H1 (cell line): ENCODE data around the gene TMEM17. TPM values are rescaled to one million over a fixed set of nuclear protein-coding genes. Genes with fewer than 3 reads are reported as not detected.

Experiments used
- CTCF ChIA-PET: fragments of 300-600 bp; sonication (Branson Sonifier 250); formaldehyde crosslinking; loops from one replicate; lab custom pipeline; 2021; ENCODE audit not compliant: partially characterized antibody; lab: Charles Lee
- POLR2A ChIA-PET: fragments of 300-600 bp; sonication (Branson Sonifier 250); formaldehyde crosslinking; loops from one replicate; lab custom pipeline; 2021; ENCODE audit warnings: inconsistent platforms; ENCODE audit not compliant: partially characterized antibody; lab: Charles Lee
- DNase-seq, 2 experiments: peaks; one replicate each; pipeline versions ENCODE4 v3.0.0 to v3.0.0-alpha.2; 2010 to 2022; ENCODE audit warnings: low spot score in 2 of 2, low read depth in 1 of 2, mixed read lengths in 1 of 2
- FAIRE-seq: peaks from 2 replicates; lab custom pipeline; 2011; peaks lifted over from hg19 to GRCh38; lab: Jason Lieb, UNC
- H2AFZ ChIP-seq: 2 replicates; pipeline ENCODE4 v1.8.1; 2012; ENCODE audit warnings: low read length, inconsistent platforms
- H2AK5ac ChIP-seq: 2 replicates; pipeline ENCODE4 v1.6.1; 2013; ENCODE audit warnings: low read depth, low read length
- H2BK120ac ChIP-seq: replicated peaks from 2 replicates; pipeline ENCODE3; 2013; ENCODE audit warnings: low read depth, low read length, inconsistent platforms
- H2BK12ac ChIP-seq: 2 replicates; pipeline ENCODE4 v1.6.1; 2013; ENCODE audit warnings: low read depth, low read length
- H2BK15ac ChIP-seq: 2 replicates; pipeline ENCODE4 v1.6.1; 2013; ENCODE audit warnings: low read length
- H2BK20ac ChIP-seq: 2 replicates; pipeline ENCODE4 v1.6.1; 2013; ENCODE audit warnings: low read length
- H2BK5ac ChIP-seq: 2 replicates; pipeline ENCODE4 v1.6.1; 2013; ENCODE audit warnings: low read depth, low read length
- H3K14ac ChIP-seq: 2 replicates; pipeline ENCODE4 v1.6.1; 2013; ENCODE audit warnings: inconsistent platforms; ENCODE audit not compliant: insufficient read length
- H3K18ac ChIP-seq: 2 replicates; pipeline ENCODE4 v1.6.1; 2013; ENCODE audit warnings: low read length; ENCODE audit errors: extremely low read depth
- H3K23ac ChIP-seq: 2 replicates; pipeline ENCODE4 v1.6.1; 2013; ENCODE audit warnings: inconsistent platforms; ENCODE audit not compliant: insufficient read length
- H3K23me2 ChIP-seq: 2 replicates; pipeline ENCODE4 v1.6.1; 2013; ENCODE audit warnings: low read depth, low read length
- H3K27ac ChIP-seq: 2 replicates; pipeline ENCODE4 v1.6.1; 2011; ENCODE audit warnings: low read depth, low read length, inconsistent platforms
- H3K27me3 ChIP-seq, 4 experiments: replicated peaks in 1 of 4; 1 replicate in 1 of 4; 2 replicates in 3 of 4; pipeline versions ENCODE4 v1.6.1 to v1.8.1; 2011 to 2013; ENCODE audit warnings: low read length in 3 of 4, mild to moderate bottlenecking in 3 of 4, inconsistent platforms in 2 of 4, mixed read lengths in 2 of 4, moderate library complexity in 1 of 4; ENCODE audit not compliant: control insufficient read depth in 3 of 4, insufficient read depth in 3 of 4; ENCODE audit errors: extremely low read depth in 1 of 4
- H3K36me3 ChIP-seq, 4 experiments: 2 replicates each; pipeline versions ENCODE4 v1.6.1 to v1.8.1; 2011 to 2013; ENCODE audit warnings: mild to moderate bottlenecking in 4 of 4, low read length in 3 of 4, moderate library complexity in 2 of 4, control low read depth in 1 of 4, inconsistent platforms in 1 of 4; ENCODE audit not compliant: insufficient read depth in 4 of 4, control insufficient read depth in 2 of 4
- H3K4ac ChIP-seq: replicated peaks from 2 replicates; pipeline ENCODE3; 2013; ENCODE audit warnings: low read length, low read depth, mixed read lengths, inconsistent platforms; ENCODE audit not compliant: insufficient read length
- H3K4me1 ChIP-seq, 4 experiments: replicated peaks in 1 of 4; 1 replicate in 1 of 4; 2 replicates in 3 of 4; pipeline versions ENCODE4 v1.6.1 to v1.8.1; 2011 to 2013; ENCODE audit warnings: low read length in 3 of 4, inconsistent platforms in 2 of 4, mixed read lengths in 1 of 4; ENCODE audit not compliant: insufficient read depth in 4 of 4, control insufficient read depth in 3 of 4
- H3K4me2 ChIP-seq, 2 experiments: 2 replicates each; pipeline versions ENCODE4 v1.6.1 to v1.8.1; 2011 to 2013; ENCODE audit warnings: low read depth in 2 of 2, low read length in 2 of 2, control low read depth in 1 of 2, inconsistent platforms in 1 of 2, mild to moderate bottlenecking in 1 of 2; ENCODE audit not compliant: insufficient read depth in 1 of 2
- H3K4me3 ChIP-seq, 4 experiments: fragments of 200-600, 300-600 bp in 1 of 4; sonication (generic), shearing (Covaris generic), sonication (Bioruptor Twin) in 1 of 4; 2 replicates each; pipeline versions ENCODE4 v1.5.1 to v1.8.1; 2011 to 2016; ENCODE audit warnings: low read length in 4 of 4, low read depth in 3 of 4, control low read depth in 2 of 4, inconsistent platforms in 2 of 4, mild to moderate bottlenecking in 2 of 4, mixed read lengths in 1 of 4, moderate library complexity in 1 of 4; ENCODE audit not compliant: insufficient read depth in 2 of 4; ENCODE audit errors: extremely low read depth in 1 of 4
- H3K56ac ChIP-seq: replicated peaks from 2 replicates; pipeline ENCODE3; 2013; ENCODE audit warnings: low read depth, mild to moderate bottlenecking, mixed read lengths, low read length, inconsistent platforms; ENCODE audit not compliant: insufficient read length
- H3K79me1 ChIP-seq: 2 replicates; pipeline ENCODE4 v1.6.1; 2013; ENCODE audit warnings: low read depth, low read length, control low read depth
- H3K79me2 ChIP-seq, 2 experiments: 2 replicates each; pipeline versions ENCODE4 v1.6.1 to v1.8.1; 2012 to 2013; ENCODE audit warnings: low read length in 2 of 2, mild to moderate bottlenecking in 2 of 2, inconsistent platforms in 1 of 2; ENCODE audit not compliant: insufficient read depth in 2 of 2, control insufficient read depth in 1 of 2
- H3K9ac ChIP-seq, 4 experiments: replicated peaks in 1 of 4; 1 replicate in 1 of 4; 2 replicates in 3 of 4; pipeline versions ENCODE4 v1.6.1 to v1.8.1; 2011 to 2013; ENCODE audit warnings: low read depth in 3 of 4, low read length in 3 of 4, control low read depth in 2 of 4, mild to moderate bottlenecking in 2 of 4, moderate library complexity in 2 of 4, inconsistent platforms in 1 of 4; ENCODE audit errors: extremely low read depth in 1 of 4
- H3K9me3 ChIP-seq, 2 experiments: 2 replicates each; pipeline versions ENCODE4 v1.6.1 to v1.8.1; 2012 to 2013; ENCODE audit warnings: mild to moderate bottlenecking in 2 of 2, moderate library complexity in 2 of 2, control low read depth in 1 of 2, inconsistent platforms in 1 of 2, low read depth in 1 of 2, low read length in 1 of 2, mixed read lengths in 1 of 2; ENCODE audit not compliant: insufficient read depth in 2 of 2
- H4K20me1 ChIP-seq, 2 experiments: replicated peaks in 1 of 2; 2 replicates each; pipeline versions ENCODE3 to v1.8.1; 2011 to 2013; ENCODE audit warnings: inconsistent platforms in 2 of 2, low read length in 2 of 2, mild to moderate bottlenecking in 1 of 2; ENCODE audit not compliant: insufficient read depth in 2 of 2, control insufficient read depth in 1 of 2
- H4K5ac ChIP-seq: 2 replicates; pipeline ENCODE4 v1.6.1; 2013; ENCODE audit warnings: low read length, low read depth, mixed read lengths, inconsistent platforms; ENCODE audit not compliant: insufficient read length
- H4K8ac ChIP-seq: 2 replicates; pipeline ENCODE4 v1.8.0; 2013; ENCODE audit warnings: mild to moderate bottlenecking, moderate library complexity, low read length, inconsistent platforms; ENCODE audit not compliant: insufficient read depth; ENCODE audit errors: extremely low read depth
- H4K91ac ChIP-seq: replicated peaks from 2 replicates; pipeline ENCODE3; 2013; ENCODE audit warnings: low read length, mixed read lengths, inconsistent platforms; ENCODE audit not compliant: insufficient read length
- CBX5 ChIP-seq: fragments of 300-800, 300-1000 bp; sonication (generic); IDR thresholded peaks from 2 replicates; pipeline ENCODE4 v1.7.1; 2016; ENCODE audit warnings: antibody characterized with exemption, low read length, low read depth
- WGBS, 2 experiments: shearing (Covaris generic) in 1 of 2; methylation state at CpG; one replicate each; pipeline versions ENCODE4 v1.1.6 to v1.1.7; 2013 to 2015; ENCODE audit warnings: low lambda C conversion rate in 2 of 2, mixed read lengths in 2 of 2, inconsistent platforms in 1 of 2, low coverage in 1 of 2, missing lambda C conversion rate in 1 of 2; ENCODE audit not compliant: insufficient replicate concordance in 2 of 2, insufficient coverage in 1 of 2, insufficient read length in 1 of 2; ENCODE audit errors: extremely low coverage in 1 of 2, missing lambda C conversion rate in 1 of 2; 5-methylcytosine and 5-hydroxymethylcytosine counted together
- polyA plus RNA-seq, 7 experiments: library from polyadenylated mRNA; depleted of rRNA in 3 of 7; stranded (reverse) in 5 of 7; unstranded in 2 of 7; fragments of >200 nt in 5 of 7; fragments of 200-250 nt in 2 of 7; gene quantifications; 1 replicate in 5 of 7; 2 replicates in 1 of 7; 4 replicates in 1 of 7; pipeline versions ENCODE4 v1.2.1 to v1.2.3, GENCODE V29; 2011 to 2013; ENCODE audit warnings: missing spikeins in 2 of 7, mixed read lengths in 2 of 7
- total RNA-seq: library from RNA; stranded (reverse); fragmentation: NEBNext Ultra II Directional; extraction: Animal tissue kit (Norgen Biotek cat#: 25700); gene quantifications from 2 replicates; pipeline ENCODE4 v1.2.1, GENCODE V29; 2021

The TMEM17 gene
- total and polyA plus RNA-seq, 2 of the 8 experiments (the other 6 are each of a cell fraction or from before 2014, with no cell fraction given): 0.69 to 1.2 TPM

DNA sequence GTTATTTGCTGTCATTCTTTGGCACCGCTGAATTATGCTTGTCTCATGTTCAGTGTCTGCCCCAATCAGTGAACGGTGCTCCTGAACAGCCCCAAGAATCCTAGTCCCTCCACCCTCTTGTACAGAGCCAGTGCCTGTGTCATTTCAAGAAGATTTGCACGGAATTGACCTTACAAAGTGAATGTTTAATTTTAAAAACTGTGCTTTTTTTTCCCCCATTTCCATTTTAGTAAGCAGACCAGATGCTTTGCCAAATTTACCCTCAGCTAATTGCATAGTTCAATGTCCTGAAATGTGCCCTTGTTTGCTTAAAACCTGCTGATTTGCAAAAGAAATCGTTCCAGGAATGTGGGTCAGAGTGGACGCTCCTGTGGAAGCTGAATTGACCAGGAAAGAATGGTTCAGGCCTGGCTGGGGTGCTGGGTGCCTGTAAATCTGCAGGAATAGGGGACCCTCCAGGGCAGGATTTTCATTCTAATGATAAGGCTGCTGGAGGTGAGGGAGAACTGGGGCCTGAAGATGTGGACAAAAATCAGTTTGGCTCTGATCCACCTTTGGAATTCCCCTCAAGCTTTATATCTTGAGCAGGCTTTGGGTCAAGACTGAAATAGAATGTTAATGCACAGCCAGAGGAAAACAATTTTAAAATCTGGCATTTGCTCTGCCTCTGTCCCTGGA lies 20.1 kb downstream of the TMEM17 start:
- Histone ChIP-seq H3K36me3 (no peaks in the 10 kb centered on the region), H2AK5ac (no peak overlapping the region), H4K20me1 (no peaks in the 10 kb centered on the region), H4K5ac (no peak overlapping the region), H2BK5ac (no peak overlapping the region), H3K23ac (no peak overlapping the region), H3K79me2 (no peaks in the 10 kb centered on the region), H4K91ac (no peak overlapping the region), H3K23me2 (no peaks in the 10 kb centered on the region), H4K8ac (no peak overlapping the region), H3K9ac (no peak overlapping the region), H3K9me3 (no peaks in the 10 kb centered on the region), H3K79me1 (no peaks in the 10 kb centered on the region; the same call in 1 of the 2 replicates), H3K18ac (no peak overlapping the region), H2AFZ (no peak overlapping the region), H3K4me2 (no peak overlapping the region), H3K4ac (no peak overlapping the region), H2BK20ac (no peak overlapping the region), H2BK12ac (no peak overlapping the region), H3K27me3 (no peaks in the 10 kb centered on the region), H3K27ac (no peak overlapping the region), H3K4me1 (peaks cover 0 to 4% (median 1%) of the 10 kb centered on the region in 4 experiments; a peak in 4 of 7 replicates), H3K4me3 (no peak overlapping the region), H3K14ac (no peak overlapping the region), H2BK120ac (no peak overlapping the region), H2BK15ac (no peak overlapping the region), H3K56ac (no peak overlapping the region)
- FAIRE-seq (no peak), DNase-seq (no peak)
- POLR2A ChIA-PET: interaction anchor here (0.7 to 0.9 kb wide), 3 partner anchors 9 to 344 kb away, joined by 3 to 4 read pairs (median 3); no protein-coding TSS in a partner anchor
- 90% methylated on average over 5 of the region's 5 CpGs; no CpG with 5 or more reads in 1 of the 2 experiments for WGBS, 2 experiments
- CTCF ChIA-PET: interaction anchor here (0.8 to 5.0 kb wide), 6 partner anchors 9 to 29 kb away, joined by 3 to 22 read pairs (median 5); no protein-coding TSS in a partner anchor
- no peak for TF ChIP-seq CBX5
